Stimulated activated CD8-positive, alpha-beta memory T cell treated with anti-CD3 and anti-CD28 coated beads, Interleukin-4, amount 100 ng/mL, for 24 hours (primary cell): ENCODE results near the gene PUS1.
A peak's percentile ranks its signal among the peaks of the same experiment; 100 is the strongest.
"Not testable (repeated sequence)": the region's sequence is repeated elsewhere in the genome, so short reads cannot be mapped to it uniquely, and the experiment has no call there.

ENCODE experiments used
- DNase-seq: peaks from one replicate; pipeline ENCODE4 v3.0.0-alpha.2; 2020; ENCODE audit warnings: low read depth

Gene PUS1

GRCh38 chr12:131938082-131938481, 9.0 kb downstream of the PUS1 start:
- DNase-seq, result no peak

GRCh38 chr12:131939007-131939406, 9.9 kb downstream of the PUS1 start:
- no peak for DNase-seq

GRCh38 chr12:131940141-131940547, 11.1 kb downstream of the PUS1 start:
- no peak for DNase-seq

GRCh38 chr12:131941116-131941986, 12.3 kb downstream of the PUS1 start:
- DNase-seq, result no peak

GRCh38 chr12:131941987-131942341, 12.9 kb downstream of the PUS1 start:
- DNase-seq, result no peak

- DNase-seq, result no peak
Measured at GRCh38 chr12:131942671-131943070, 13.6 kb downstream of the PUS1 start.

GRCh38 chr12:131943389-131943788, 14.3 kb downstream of the PUS1 start:
- DNase-seq, result no peak

GRCh38 chr12:131943876-131944275, 14.8 kb downstream of the PUS1 start:
- DNase-seq, result no peak

- no peak for DNase-seq
Measured at GRCh38 chr12:131944601-131945251, 15.7 kb downstream of the PUS1 start.

- no peak for DNase-seq
Measured at GRCh38 chr12:131946757-131947156, 17.7 kb downstream of the PUS1 start.

GRCh38 chr12:131947482-131948027, 18.5 kb downstream of the PUS1 start:
- no peak for DNase-seq

GRCh38 chr12:131948166-131948712, 19.2 kb downstream of the PUS1 start:
- no peak for DNase-seq

GRCh38 chr12:131948713-131949430, 19.8 kb downstream of the PUS1 start:
- DNase-seq, result not testable (repeated sequence)

- DNase-seq, result peak; percentile 93
Measured at GRCh38 chr12:131949431-131950181, 20.5 kb downstream of the PUS1 start, which contains the start of gene EP400. EP400 (plus strand) TSS chr12:131949942; CDS start chr12:131960620, 10,678 bp downstream.

GRCh38 chr12:131950182-131950913, 21.3 kb downstream of the PUS1 start:
- peak; percentile 17 for DNase-seq

- DNase-seq, result not testable (repeated sequence)
Measured at GRCh38 chr12:131953810-131954209, 24.7 kb downstream of the PUS1 start.

GRCh38 chr12:131954460-131954859, 25.4 kb downstream of the PUS1 start:
- DNase-seq, result not testable (repeated sequence)

GRCh38 chr12:131959116-131959515, 30.0 kb downstream of the PUS1 start:
- DNase-seq, result no peak

- DNase-seq, result no peak
Measured at GRCh38 chr12:131959641-131960589, 30.8 kb downstream of the PUS1 start.
